HEK293T (cell line): ENCODE results near the gene WDR36.

Source experiments
- BHLHE40 ChIP-seq: fragments of 450-650 bp; IDR thresholded peaks from 2 replicates; pipeline ENCODE4 v1.6.1; 2016; ENCODE audit warnings: mild to moderate bottlenecking, moderate library complexity, borderline replicate concordance
- CTBP1 ChIP-seq: fragments of 450-650 bp; IDR thresholded peaks from 2 replicates; pipeline ENCODE4 v1.6.1; 2016; ENCODE audit warnings: borderline replicate concordance
- FOXA1 ChIP-seq: fragments of 450-650 bp; IDR thresholded peaks from 2 replicates; pipeline ENCODE4 v1.6.1; 2016; ENCODE audit warnings: mild to moderate bottlenecking
- HDGF ChIP-seq: fragments of 450-650 bp; IDR thresholded peaks from 2 replicates; pipeline ENCODE4 v1.6.1; 2017; ENCODE audit warnings: antibody characterized with exemption, borderline replicate concordance
- LEF1 ChIP-seq: fragments of 450-650 bp; IDR thresholded peaks from 2 replicates; pipeline ENCODE4 v1.6.1; 2017; ENCODE audit warnings: mild to moderate bottlenecking, borderline replicate concordance
- SUZ12 ChIP-seq: fragments of 450-650 bp; IDR thresholded peaks from 2 replicates; pipeline ENCODE4 v1.6.1; 2016; ENCODE audit warnings: mild to moderate bottlenecking

DNA sequence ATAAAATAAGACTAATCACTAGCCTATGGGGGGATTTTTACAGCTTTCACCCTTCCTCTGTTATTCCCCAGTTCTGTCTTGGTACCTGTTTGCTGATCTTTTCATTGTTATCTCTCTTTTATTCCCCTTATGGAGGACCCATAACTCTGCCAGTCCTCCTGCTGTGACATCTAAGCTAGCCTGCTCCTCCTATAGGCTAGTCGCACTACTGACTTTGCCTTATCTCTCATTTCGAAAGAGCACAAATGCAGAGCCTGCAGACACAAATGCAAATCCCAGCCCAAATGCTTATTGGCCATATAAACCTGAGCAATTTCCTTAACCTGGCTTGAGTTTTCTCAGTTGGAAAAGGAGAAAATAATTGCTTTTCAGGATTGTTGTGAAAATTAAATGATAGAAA lies 72.9 kb downstream of the WDR36 start:
- TF ChIP-seq SUZ12, result no peak
- TF ChIP-seq FOXA1, result no peak
- no peak for TF ChIP-seq CTBP1
- TF ChIP-seq LEF1, result no peak
- TF ChIP-seq BHLHE40, result no peak
- TF ChIP-seq HDGF, result no peak
